Activated effector memory CD4-positive, alpha-beta T cell treated with Interleukin-2 at 50 U/mL for 16 hours (primary cell): ENCODE results near the gene CDH12.
"Not testable (repeated sequence)": the region's sequence is repeated elsewhere in the genome, so short reads cannot be mapped to it uniquely, and the experiment has no call there.

Experiments
- DNase-seq: peaks from one replicate; pipeline ENCODE4 v3.0.0-alpha.2; 2020

CDH12 gene

GRCh38 chr5:22554475-22554874 lies 298.7 kb downstream of the CDH12 start:
- no peak for DNase-seq

GRCh38 chr5:22549876-22550671 lies 303.1 kb downstream of the CDH12 start:
- no peak for DNase-seq

GRCh38 chr5:22542340-22542739 lies 310.8 kb downstream of the CDH12 start:
- no peak for DNase-seq

- DNase-seq: no peak
Observed at GRCh38 chr5:22541037-22541436, 312.1 kb downstream of the CDH12 start.

- DNase-seq: no peak
Observed at GRCh38 chr5:22539762-22540161, 313.4 kb downstream of the CDH12 start.

GRCh38 chr5:22531986-22532385 lies 321.2 kb downstream of the CDH12 start:
- DNase-seq: no peak

GRCh38 chr5:22521521-22521920 lies 331.6 kb downstream of the CDH12 start:
- DNase-seq: no peak

- DNase-seq: not testable (repeated sequence)
Observed at GRCh38 chr5:22516497-22516896, 336.6 kb downstream of the CDH12 start.

GRCh38 chr5:22514231-22514630 lies 338.9 kb downstream of the CDH12 start:
- DNase-seq: no peak

GRCh38 chr5:22505891-22506290 lies 347.3 kb downstream of the CDH12 start:
- no peak for DNase-seq

- no peak for DNase-seq
Observed at GRCh38 chr5:22504411-22504810, 348.7 kb downstream of the CDH12 start.

- DNase-seq: no peak
Observed at GRCh38 chr5:22500556-22500955, 352.6 kb downstream of the CDH12 start.

- DNase-seq: no peak
Observed at GRCh38 chr5:22496666-22497065, 356.5 kb downstream of the CDH12 start.

GRCh38 chr5:22495016-22495720 lies 358.0 kb downstream of the CDH12 start:
- DNase-seq: no peak

- DNase-seq: no peak
Observed at GRCh38 chr5:22488427-22488826, 364.7 kb downstream of the CDH12 start.

- DNase-seq: no peak
Observed at GRCh38 chr5:22480305-22480704, 372.8 kb downstream of the CDH12 start.

- no peak for DNase-seq
Observed at GRCh38 chr5:22473886-22474285, 379.3 kb downstream of the CDH12 start.

- DNase-seq: no peak
Observed at GRCh38 chr5:22471154-22471553, 382.0 kb downstream of the CDH12 start.

- DNase-seq: no peak
Observed at GRCh38 chr5:22470408-22470807, 382.7 kb downstream of the CDH12 start.

- DNase-seq: no peak
Observed at GRCh38 chr5:22465616-22466015, 387.5 kb downstream of the CDH12 start.

GRCh38 chr5:22465177-22465576 lies 388.0 kb downstream of the CDH12 start:
- no peak for DNase-seq

- no peak for DNase-seq
Observed at GRCh38 chr5:22460189-22460588, 393.0 kb downstream of the CDH12 start.

GRCh38 chr5:22432905-22433304 lies 420.2 kb downstream of the CDH12 start:
- no peak for DNase-seq

GRCh38 chr5:22431840-22432239 lies 421.3 kb downstream of the CDH12 start:
- no peak for DNase-seq

- DNase-seq: no peak
Observed at GRCh38 chr5:22431406-22431805, 421.7 kb downstream of the CDH12 start.
